ENCODE data around the gene FAM161A. TPM values are rescaled to one million over a fixed set of nuclear protein-coding genes. Genes with fewer than 3 reads are reported as not detected.
"Not testable (repeated sequence)": the region's sequence is repeated elsewhere in the genome, so short reads cannot be mapped to it uniquely, and the experiment has no call there.

Gene FAM161A
- total RNA-seq, 4 donors from 2014 or later: 1.2 to 2.8 (median 1.8) TPM

GRCh38 chr2:61887717-61888266 is 33.9 kb upstream of the FAM161A start:
- intact Hi-C loops (cut with DNase I; ENCODE audit: low total_unique reads): loop anchor here (1.0 to 10.0 kb wide), 5 partner anchors 17 to 1130 kb away; partner anchors contain the start of genes COMMD1, EHBP1, FAM161A and PAPOLG
- no peaks in the 10 kb centered on the region for H3K27me3 ChIP-seq
- H3K27ac ChIP-seq: peak overlapping the region; percentile 90 to 94 (median 91)
- in situ Hi-C loops (cut with MboI; ENCODE audit: low sequenced_read_pairs in 4 of 4): loop anchor here in 2 of 4 donors (25.0 kb wide), 2 partner anchors 825 to 1125 kb away; partner anchors contain the start of genes EHBP1 (in 2 of the 2) and PAPOLG (in 1 of the 2)
- ATAC-seq (peak in 1 of 2 donors; percentile 16), DNase-seq (no peak)
- H3K36me3 ChIP-seq: peaks cover 0 to 26% of the 10 kb centered on the region in 2 donors
- H3K4me1 ChIP-seq: peaks cover 11 to 18% of the 10 kb centered on the region in 2 donors
- TF ChIP-seq POLR2A (IDR thresholded peaks at IDR 0.05): no peak
- no peak for TF ChIP-seq CTCF (IDR thresholded peaks at IDR 0.05 in 4 of 5, conservative IDR thresholded peaks at IDR 0.05 in 1 of 5)
- H3K9me3 ChIP-seq: no peaks in the 10 kb centered on the region
- peak overlapping the region; percentile 88 to 97 (median 90) for H3K4me3 ChIP-seq

GRCh38 chr2:61885896-61886603 is 32.2 kb upstream of the FAM161A start:
- Histone ChIP-seq H3K27me3 (no peaks in the 10 kb centered on the region), H3K4me1 (peaks cover 11 to 18% of the 10 kb centered on the region in 2 donors), H3K9me3 (no peaks in the 10 kb centered on the region), H3K36me3 (peaks cover 0 to 44% of the 10 kb centered on the region in 2 donors), H3K27ac (no peak overlapping the region), H3K4me3 (no peak overlapping the region)
- in situ Hi-C loops (cut with MboI; ENCODE audit: low sequenced_read_pairs in 4 of 4): loop anchor here in 2 of 4 donors (25.0 kb wide), 2 partner anchors 826 to 1124 kb away; partner anchors contain the start of genes EHBP1 (in 2 of the 2) and PAPOLG (in 1 of the 2)
- ATAC-seq: no peak
- intact Hi-C loops (cut with DNase I; ENCODE audit: low total_unique reads): loop anchor here (5.0 to 10.0 kb wide), 3 partner anchors 819 to 1129 kb away; partner anchors contain the start of genes EHBP1, PAPOLG and SANBR
- no peak for DNase-seq
- TF ChIP-seq CTCF (IDR thresholded peaks at IDR 0.05 in 4 of 5, conservative IDR thresholded peaks at IDR 0.05 in 1 of 5): no peak
- TF ChIP-seq POLR2A (IDR thresholded peaks at IDR 0.05): no peak

DNA sequence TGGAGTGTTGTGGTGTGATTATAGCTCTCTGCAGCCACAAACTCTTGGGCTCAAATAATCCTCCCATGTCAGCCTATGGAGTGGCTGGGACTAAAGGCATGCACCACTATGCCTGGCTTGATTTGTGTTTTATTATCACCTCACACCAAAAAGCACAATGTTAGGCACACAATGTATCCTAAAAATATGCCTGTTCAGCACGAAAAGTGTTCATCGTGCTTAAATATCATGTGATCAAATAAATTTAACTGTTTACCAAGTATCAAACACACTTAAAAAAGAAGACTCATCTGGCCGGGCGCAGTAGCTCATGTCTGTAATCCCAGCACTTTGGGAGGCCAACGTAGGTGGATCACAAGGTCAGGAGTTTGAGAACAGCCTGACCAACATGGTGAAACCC is 29.0 kb upstream of the FAM161A start:
- Histone ChIP-seq H3K4me3 (no peak overlapping the region), H3K9me3 (no peaks in the 10 kb centered on the region), H3K27me3 (no peaks in the 10 kb centered on the region), H3K36me3 (peaks cover 0 to 74% of the 10 kb centered on the region in 2 donors), H3K27ac (no peak overlapping the region), H3K4me1 (peaks cover 11 to 18% of the 10 kb centered on the region in 2 donors)
- DNase-seq: no peak
- in situ Hi-C loops (cut with MboI; ENCODE audit: low sequenced_read_pairs in 4 of 4) (loop anchor here in 2 of 4 donors (25.0 kb wide), 2 partner anchors 829 to 1121 kb away; partner anchors contain the start of genes EHBP1 (in 2 of the 2) and PAPOLG (in 1 of the 2)), intact Hi-C loops (cut with DNase I; ENCODE audit: low total_unique reads) (loop anchor here (10.0 kb wide), 2 partner anchors 818 to 822 kb away; partner anchors contain the start of genes EHBP1 and SANBR)
- TF ChIP-seq POLR2A (IDR thresholded peaks at IDR 0.05): no peak
- no peak for TF ChIP-seq CTCF (IDR thresholded peaks at IDR 0.05 in 4 of 5, conservative IDR thresholded peaks at IDR 0.05 in 1 of 5)
- ATAC-seq: no peak

DNA sequence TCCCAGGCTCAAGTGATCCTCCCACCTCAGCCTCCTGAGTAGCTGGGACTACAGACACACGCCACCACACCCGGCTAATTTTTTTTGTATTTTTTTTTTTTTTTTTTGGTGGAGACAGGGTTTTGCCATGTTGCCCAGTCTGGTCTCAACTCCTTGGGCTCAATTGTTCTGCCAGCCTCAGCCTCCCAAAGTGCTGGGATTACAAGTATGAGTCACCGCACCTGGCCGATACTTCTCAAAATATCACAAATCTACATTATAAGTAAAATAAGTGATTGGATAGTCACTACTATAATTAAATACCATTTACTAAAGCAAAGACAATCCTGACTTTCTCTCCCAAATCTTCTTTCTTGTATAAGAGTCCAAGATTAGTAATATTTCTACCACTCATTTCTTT is 25.5 kb upstream of the FAM161A start:
- H3K36me3 ChIP-seq: peaks cover 6 to 99% of the 10 kb centered on the region in 2 donors
- H3K4me1 ChIP-seq; H3K27me3 ChIP-seq; H3K9me3 ChIP-seq; ATAC-seq; H3K4me3 ChIP-seq; H3K27ac ChIP-seq; DNase-seq; intact Hi-C loops (cut with DNase I; ENCODE audit: low total_unique reads): not testable (repeated sequence)
- in situ Hi-C loops (cut with MboI; ENCODE audit: low sequenced_read_pairs in 4 of 4): loop anchor here in 2 of 4 donors (25.0 kb wide), 2 partner anchors 833 to 1117 kb away; partner anchors contain the start of genes EHBP1 (in 2 of the 2) and PAPOLG (in 1 of the 2)

GRCh38 chr2:61878761-61879160 is 24.9 kb upstream of the FAM161A start:
- Histone ChIP-seq H3K9me3 (no peaks in the 10 kb centered on the region), H3K27me3 (no peaks in the 10 kb centered on the region), H3K4me3 (no peak overlapping the region), H3K27ac (no peak overlapping the region), H3K4me1 (no peaks in the 10 kb centered on the region), H3K36me3 (peaks cover 6 to 99% of the 10 kb centered on the region in 2 donors)
- in situ Hi-C loops (cut with MboI; ENCODE audit: low sequenced_read_pairs in 4 of 4) (loop anchor here in 2 of 4 donors (25.0 kb wide), 2 partner anchors 834 to 1116 kb away; partner anchors contain the start of genes EHBP1 (in 2 of the 2) and PAPOLG (in 1 of the 2)), intact Hi-C loops (cut with DNase I; ENCODE audit: low total_unique reads) (no loop called here)
- no peak for TF ChIP-seq POLR2A (IDR thresholded peaks at IDR 0.05)
- TF ChIP-seq CTCF (IDR thresholded peaks at IDR 0.05 in 4 of 5, conservative IDR thresholded peaks at IDR 0.05 in 1 of 5): no peak
- ATAC-seq: no peak
- DNase-seq: no peak
